Hepatocyte (in vitro differentiated cells): ENCODE data around the gene CYB561. TPM values are rescaled to one million over a fixed set of nuclear protein-coding genes. Genes with fewer than 3 reads are reported as not detected.

Source experiments
- DNase-seq: peaks from one replicate; pipeline ENCODE4 v3.0.0-alpha.2; 2016; ENCODE audit warnings: low spot score
- H2AFZ ChIP-seq: fragments of 200-600 bp; sonication (generic); 2 replicates; pipeline ENCODE4 v1.6.0; 2016; ENCODE audit warnings: antibody characterized with exemption, mild to moderate bottlenecking
- H3K27ac ChIP-seq: fragments of 200-600 bp; sonication (generic); 2 replicates; pipeline ENCODE4 v1.5.1; 2016; ENCODE audit warnings: mild to moderate bottlenecking
- H3K27me3 ChIP-seq: fragments of 200-600 bp; sonication (generic); 2 replicates; pipeline ENCODE4 v1.6.1; 2016
- H3K36me3 ChIP-seq: fragments of 200-600 bp; sonication (generic); replicated peaks from 2 replicates; pipeline ENCODE4 v1.5.1; 2016; ENCODE audit warnings: low read depth; ENCODE audit not compliant: insufficient read depth
- H3K4me1 ChIP-seq: fragments of 200-600 bp; sonication (generic); 2 replicates; pipeline ENCODE4 v1.5.1; 2016; ENCODE audit warnings: mild to moderate bottlenecking, moderate library complexity; ENCODE audit not compliant: insufficient read depth
- H3K4me2 ChIP-seq: fragments of 200-600 bp; sonication (generic); 2 replicates; pipeline ENCODE4 v1.6.0; 2016
- H3K4me3 ChIP-seq: fragments of 200-600 bp; sonication (generic); 2 replicates; pipeline ENCODE4 v1.5.1; 2016; ENCODE audit warnings: mild to moderate bottlenecking
- H3K79me2 ChIP-seq: fragments of 200-600 bp; sonication (generic); 2 replicates; pipeline ENCODE4 v1.6.0; 2017; ENCODE audit warnings: mild to moderate bottlenecking
- H3K9me2 ChIP-seq: fragments of 200-600 bp; sonication (generic); replicated peaks from 2 replicates; pipeline ENCODE4 v1.6.0; 2017; ENCODE audit warnings: mild to moderate bottlenecking; ENCODE audit not compliant: insufficient read depth
- H3K9me3 ChIP-seq: fragments of 200-600 bp; sonication (generic); 2 replicates; pipeline ENCODE4 v1.5.1; 2016; ENCODE audit warnings: low read depth, mild to moderate bottlenecking
- H4K20me1 ChIP-seq: fragments of 200-600 bp; sonication (generic); 2 replicates; pipeline ENCODE4 v1.6.0; 2016; ENCODE audit warnings: mild to moderate bottlenecking; ENCODE audit not compliant: insufficient read depth, poor library complexity, severe bottlenecking
- EZH2 ChIP-seq: fragments of 200-600 bp; sonication (generic); IDR thresholded peaks from 2 replicates; pipeline ENCODE4 v1.6.1; 2016; ENCODE audit warnings: antibody characterized with exemption, mild to moderate bottlenecking, borderline replicate concordance
- EZH2phosphoT487 ChIP-seq: fragments of 200-600 bp; sonication (generic); IDR thresholded peaks from one replicate; pipeline ENCODE4 v1.6.1; 2018; ENCODE audit warnings: antibody characterized with exemption, mild to moderate bottlenecking, low read depth, moderate library complexity; ENCODE audit not compliant: unreplicated experiment, severe bottlenecking
- WGBS: methylation state at CpG from one replicate; pipeline ENCODE4 v1.1.6; 2016; ENCODE audit warnings: low lambda C conversion rate; ENCODE audit errors: missing lambda C conversion rate; 5-methylcytosine and 5-hydroxymethylcytosine counted together
- polyA plus RNA-seq: library from polyadenylated mRNA; unstranded; fragments of >200 nt; fragmentation: Nextera tagmentation; extraction: Ambion mirVana; gene quantifications from 2 replicates; pipeline ENCODE4 v1.2.1, GENCODE V29; 2016
- total RNA-seq: library from RNA; depleted of rRNA; stranded (reverse); fragments of >200 nt; gene quantifications from 2 replicates; pipeline ENCODE4 v1.2.3, GENCODE V29; 2014
- TF ChIP-seq, protein P1 (sequence below): fragments of 200-600 bp; sonication (generic); IDR thresholded peaks from 2 replicates; pipeline ENCODE4 v1.5.1; 2016; ENCODE audit warnings: antibody characterized with exemption, mild to moderate bottlenecking; ENCODE audit not compliant: poor library complexity

The CYB561 gene
- total and polyA plus RNA-seq, 2 experiments from 2014 or later, result 12.9 to 20.2 TPM

GRCh38 chr17:63481488-63481870 is 35.4 kb upstream of the CYB561 start:
- Histone ChIP-seq H3K4me3 (no peak overlapping the region), H4K20me1 (no peaks in the 10 kb centered on the region), H3K9me2 (no peaks in the 10 kb centered on the region), H3K27ac (no peak overlapping the region), H3K36me3 (no peaks in the 10 kb centered on the region), H3K79me2 (no peaks in the 10 kb centered on the region), H3K4me2 (no peak overlapping the region), H2AFZ (no peak overlapping the region), H3K9me3 (no peaks in the 10 kb centered on the region), H3K27me3 (peaks cover 11% of the 10 kb centered on the region), H3K4me1 (peaks cover 12% of the 10 kb centered on the region)
- TF ChIP-seq, protein P1, sequence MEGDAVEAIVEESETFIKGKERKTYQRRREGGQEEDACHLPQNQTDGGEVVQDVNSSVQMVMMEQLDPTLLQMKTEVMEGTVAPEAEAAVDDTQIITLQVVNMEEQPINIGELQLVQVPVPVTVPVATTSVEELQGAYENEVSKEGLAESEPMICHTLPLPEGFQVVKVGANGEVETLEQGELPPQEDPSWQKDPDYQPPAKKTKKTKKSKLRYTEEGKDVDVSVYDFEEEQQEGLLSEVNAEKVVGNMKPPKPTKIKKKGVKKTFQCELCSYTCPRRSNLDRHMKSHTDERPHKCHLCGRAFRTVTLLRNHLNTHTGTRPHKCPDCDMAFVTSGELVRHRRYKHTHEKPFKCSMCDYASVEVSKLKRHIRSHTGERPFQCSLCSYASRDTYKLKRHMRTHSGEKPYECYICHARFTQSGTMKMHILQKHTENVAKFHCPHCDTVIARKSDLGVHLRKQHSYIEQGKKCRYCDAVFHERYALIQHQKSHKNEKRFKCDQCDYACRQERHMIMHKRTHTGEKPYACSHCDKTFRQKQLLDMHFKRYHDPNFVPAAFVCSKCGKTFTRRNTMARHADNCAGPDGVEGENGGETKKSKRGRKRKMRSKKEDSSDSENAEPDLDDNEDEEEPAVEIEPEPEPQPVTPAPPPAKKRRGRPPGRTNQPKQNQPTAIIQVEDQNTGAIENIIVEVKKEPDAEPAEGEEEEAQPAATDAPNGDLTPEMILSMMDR, result no peak
- TF ChIP-seq EZH2 (no peak), EZH2phosphoT487 (no peak)
- 95% methylated on average over 15 of the region's 16 CpGs for WGBS
- DNase-seq, result no peak

DNA sequence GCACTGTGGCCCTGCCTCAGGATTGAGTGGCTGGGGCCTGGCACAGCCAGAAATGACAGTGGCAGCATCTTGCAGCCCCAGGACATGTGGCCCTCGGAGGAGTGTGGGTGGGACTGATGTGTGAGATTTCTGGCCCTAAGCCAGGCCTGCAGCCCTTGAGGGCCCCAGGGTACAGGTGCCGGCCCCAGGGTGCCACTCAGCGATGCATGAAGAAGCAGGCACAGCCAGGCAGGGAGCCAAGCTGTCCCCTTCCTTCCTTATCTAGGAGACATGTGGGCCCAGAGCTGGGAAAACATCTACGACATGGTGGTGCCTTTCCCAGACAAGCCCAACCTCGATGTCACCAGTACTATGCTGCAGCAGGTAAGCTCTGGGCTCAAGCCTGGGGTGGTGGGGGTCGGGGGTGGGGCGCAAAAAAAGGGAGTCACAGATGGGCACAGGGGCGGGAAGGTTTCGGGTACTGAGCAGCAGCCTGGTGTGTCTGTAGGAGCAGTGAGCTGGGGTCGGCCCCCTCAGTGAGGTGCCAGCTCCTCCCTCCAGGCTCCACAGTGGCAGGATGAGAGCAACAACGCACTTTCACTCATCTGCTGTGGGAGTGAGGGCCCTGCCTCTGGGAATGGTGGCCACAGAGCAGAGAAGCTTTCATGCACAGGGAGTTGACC is 34.9 kb upstream of the CYB561 start:
- H3K36me3 ChIP-seq, result no peaks in the 10 kb centered on the region

GRCh38 chr17:63480192-63480784 is 34.2 kb upstream of the CYB561 start:
- Histone ChIP-seq H3K9me3 (no peaks in the 10 kb centered on the region), H3K4me3 (no peak overlapping the region)

More for the DNA sequence above, 34.9 kb upstream of the CYB561 start:
- peaks cover 13% of the 10 kb centered on the region for H3K27me3 ChIP-seq
- no peak overlapping the region for H2AFZ ChIP-seq
- no peak overlapping the region for H3K4me3 ChIP-seq
- H3K9me2 ChIP-seq, result no peaks in the 10 kb centered on the region
- H3K4me2 ChIP-seq, result no peak overlapping the region
- no peaks in the 10 kb centered on the region for H4K20me1 ChIP-seq
- no peak for DNase-seq
- no peaks in the 10 kb centered on the region for H3K9me3 ChIP-seq
- WGBS, result 90% methylated on average over 10 of the region's 11 CpGs
- H3K4me1 ChIP-seq, result peaks cover 15% of the 10 kb centered on the region
- no peak overlapping the region for H3K27ac ChIP-seq
- H3K79me2 ChIP-seq, result no peaks in the 10 kb centered on the region
- TF ChIP-seq, protein P1, result no peak
- TF ChIP-seq EZH2phosphoT487 (no peak), EZH2 (no peak)

More at GRCh38 chr17:63480192-63480784, 34.2 kb upstream of the CYB561 start:
- Histone ChIP-seq H3K27me3 (peaks cover 14% of the 10 kb centered on the region), H3K27ac (no peak overlapping the region), H2AFZ (no peak overlapping the region), H3K79me2 (no peaks in the 10 kb centered on the region), H3K4me2 (no peak overlapping the region), H3K4me1 (peaks cover 17% of the 10 kb centered on the region), H4K20me1 (no peaks in the 10 kb centered on the region), H3K9me2 (no peaks in the 10 kb centered on the region), H3K36me3 (no peaks in the 10 kb centered on the region)
- 92% methylated on average over 21 of the region's 21 CpGs for WGBS
- no peak for DNase-seq
- TF ChIP-seq, protein P1, result no peak
- no peak for TF ChIP-seq EZH2phosphoT487
- no peak for TF ChIP-seq EZH2
